Measurements from ENCODE around the gene ANAPC7.
"Not testable (repeated sequence)": the region's sequence is repeated elsewhere in the genome, so short reads cannot be mapped to it uniquely, and the experiment has no call there.

The ANAPC7 gene

DNA sequence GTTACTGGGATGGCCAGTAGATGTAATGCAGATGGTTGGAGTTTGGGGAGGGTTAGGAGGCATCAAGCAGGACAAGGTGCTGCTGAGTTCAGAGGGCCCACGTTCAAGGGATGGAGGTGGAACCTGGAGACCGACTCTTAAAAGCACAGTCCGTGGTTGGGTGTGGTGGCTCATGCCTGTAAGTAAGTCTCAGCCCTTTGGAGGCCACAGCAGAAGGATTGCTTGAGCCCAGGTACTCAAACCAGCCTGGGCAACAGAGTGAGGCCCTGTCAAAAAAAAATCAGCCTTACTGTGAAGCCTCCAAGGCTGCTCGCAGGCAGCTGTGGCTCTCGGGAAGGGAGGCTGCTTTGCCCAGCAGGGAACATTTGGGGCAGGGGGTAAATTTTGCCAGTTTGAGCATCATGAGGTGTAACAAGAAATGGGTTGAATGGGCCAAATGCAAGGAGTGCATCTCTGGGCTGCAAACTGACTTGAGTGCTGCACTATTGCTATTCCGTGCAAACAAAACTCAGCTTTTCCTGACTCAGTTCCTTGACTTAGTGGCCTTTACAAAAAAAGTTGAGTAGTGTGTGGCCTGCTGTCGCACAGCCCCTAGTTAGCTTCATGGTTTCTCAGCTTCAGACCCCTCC lies 55.0 kb downstream of the ANAPC7 start:
- no peak for DNase-seq (ENCODE audit: low read depth in 2 of 2)

DNA sequence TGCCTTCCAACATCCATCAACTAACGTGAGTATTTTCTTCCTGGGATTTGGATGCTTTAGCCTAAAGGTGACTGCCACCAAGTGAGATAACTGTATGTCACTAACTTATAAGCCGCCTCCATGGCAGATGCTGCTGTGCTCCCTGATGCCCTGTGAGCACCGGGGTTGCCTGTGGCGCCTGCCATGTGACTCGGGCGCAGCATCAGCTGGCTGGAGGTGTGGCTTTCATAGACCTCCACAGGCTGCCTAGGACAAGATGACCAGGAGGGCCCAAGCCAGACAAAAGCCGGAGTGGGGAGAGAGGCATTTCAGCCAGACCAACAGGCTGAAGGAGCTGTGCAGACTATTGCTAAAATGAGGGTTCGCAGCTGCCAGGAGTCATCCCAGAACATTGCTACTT lies 55.7 kb downstream of the ANAPC7 start:
- no peak for DNase-seq (ENCODE audit: low read depth in 2 of 2)

DNA sequence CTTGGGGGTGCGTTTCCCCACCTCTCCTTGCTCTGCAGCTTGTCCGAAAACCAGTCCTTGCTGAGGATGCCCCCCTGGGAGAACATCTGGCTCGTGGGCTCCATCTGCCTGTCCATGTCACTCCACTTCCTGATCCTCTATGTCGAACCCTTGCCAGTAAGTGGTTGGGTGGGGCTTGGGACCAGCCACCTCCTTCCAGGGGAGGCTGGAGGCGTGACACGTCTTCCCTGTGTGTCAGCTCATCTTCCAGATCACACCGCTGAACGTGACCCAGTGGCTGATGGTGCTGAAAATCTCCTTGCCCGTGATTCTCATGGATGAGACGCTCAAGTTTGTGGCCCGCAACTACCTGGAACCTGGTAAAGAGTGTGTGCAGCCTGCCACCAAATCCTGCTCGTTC lies 57.5 kb downstream of the ANAPC7 start:
- DNase-seq (ENCODE audit: low read depth in 2 of 2), result no peak

DNA sequence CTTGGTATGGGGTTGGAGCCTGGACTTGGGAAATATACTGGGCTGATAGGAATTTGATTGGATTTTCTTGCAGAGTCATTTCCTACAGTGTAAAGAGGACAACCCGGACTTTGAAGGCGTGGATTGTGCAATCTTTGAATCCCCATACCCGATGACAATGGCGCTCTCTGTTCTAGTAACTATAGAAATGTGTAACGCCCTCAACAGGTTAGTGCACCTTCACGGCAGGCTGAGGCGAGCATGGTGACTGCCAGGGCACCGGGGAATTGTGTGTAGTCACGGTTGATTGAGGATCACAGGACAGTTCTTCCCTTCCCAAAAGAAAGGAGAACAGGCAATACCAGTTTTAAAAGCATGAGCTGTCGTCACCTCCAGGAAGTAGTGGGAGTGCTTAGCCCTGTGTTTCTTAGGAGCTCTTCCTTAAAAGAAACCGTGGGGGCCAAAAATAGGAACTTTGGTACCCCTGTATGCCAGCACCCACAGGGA lies 58.3 kb downstream of the ANAPC7 start:
- DNase-seq (ENCODE audit: low read depth in 2 of 2), result no peak

DNA sequence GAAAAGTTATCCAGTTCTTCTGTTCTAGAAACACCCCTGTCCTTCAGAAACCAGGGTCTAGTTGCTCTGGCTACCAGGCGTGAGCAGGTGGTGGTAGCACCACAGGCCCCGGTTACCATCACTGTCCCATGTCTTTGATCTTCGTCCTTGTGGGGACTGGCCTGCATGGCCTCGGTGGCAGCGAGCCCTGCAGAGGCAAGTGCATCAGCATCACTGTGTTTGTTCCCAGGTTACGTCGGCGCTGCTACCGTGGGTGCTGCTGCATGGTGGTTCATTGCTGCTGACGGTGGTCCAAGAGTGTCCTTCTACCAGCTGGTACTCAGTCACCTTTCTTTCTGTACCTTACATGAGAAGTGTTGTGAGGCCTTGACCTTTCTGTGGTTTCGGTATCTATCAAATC lies 58.9 kb downstream of the ANAPC7 start:
- no peak for DNase-seq (ENCODE audit: low read depth in 2 of 2)

DNA sequence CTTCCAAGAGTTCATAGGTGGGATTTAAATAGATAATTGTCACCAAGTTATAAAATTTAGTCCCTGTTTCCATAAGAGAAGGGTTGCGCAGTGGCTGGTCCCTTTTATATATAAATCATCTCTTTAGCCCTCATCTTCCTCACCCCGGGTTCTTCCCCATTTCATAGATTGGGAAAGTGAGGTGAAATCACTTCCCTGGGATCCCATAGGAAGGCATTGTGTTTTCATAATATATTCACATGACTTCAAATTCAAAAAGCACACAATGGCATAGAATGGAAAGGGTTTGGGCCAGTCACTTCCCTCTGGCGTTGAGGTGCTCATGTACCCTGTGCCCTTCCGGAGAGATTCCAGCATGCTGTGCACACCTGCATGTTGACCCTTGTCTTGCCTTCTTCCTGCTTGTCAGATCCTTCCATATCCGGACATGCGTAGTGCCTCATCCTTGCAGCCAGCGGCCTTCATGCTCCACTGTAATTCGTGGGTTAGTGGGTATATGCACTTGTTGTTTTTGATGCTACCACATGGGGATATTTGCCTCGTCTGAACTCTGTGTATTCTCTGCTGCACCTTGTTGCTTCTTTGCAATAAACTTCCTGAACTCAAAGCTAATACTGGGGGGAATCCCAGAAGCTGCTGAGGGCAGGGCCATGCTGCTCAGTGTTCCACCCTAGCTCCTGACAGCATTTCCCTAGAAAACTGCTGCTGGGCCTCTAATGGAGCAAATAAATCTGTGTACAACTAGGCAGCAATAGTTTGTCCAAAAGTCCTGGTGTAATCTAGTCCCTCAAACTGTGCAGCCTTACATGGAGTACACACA lies 59.6 kb downstream of the ANAPC7 start:
- no peak for DNase-seq (ENCODE audit: low read depth in 2 of 2)

DNA sequence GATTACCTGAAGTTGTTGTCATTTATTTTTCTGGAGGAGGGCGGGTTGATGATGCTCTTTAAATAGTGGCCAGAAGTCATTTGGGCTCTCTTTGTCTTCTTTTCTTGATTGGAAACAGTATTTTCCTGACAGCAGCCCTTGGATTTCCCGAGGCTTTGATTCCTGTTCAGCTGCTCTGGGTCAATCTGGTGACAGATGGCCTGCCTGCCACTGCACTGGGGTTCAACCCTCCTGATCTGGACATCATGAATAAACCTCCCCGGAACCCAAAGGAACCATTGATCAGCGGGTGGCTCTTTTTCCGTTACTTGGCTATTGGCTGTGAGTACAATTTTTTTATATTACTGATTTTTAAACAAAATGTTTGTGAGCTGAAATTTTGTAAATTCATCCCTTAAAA lies 60.4 kb downstream of the ANAPC7 start:
- no peak for DNase-seq (ENCODE audit: low read depth in 2 of 2)

DNA sequence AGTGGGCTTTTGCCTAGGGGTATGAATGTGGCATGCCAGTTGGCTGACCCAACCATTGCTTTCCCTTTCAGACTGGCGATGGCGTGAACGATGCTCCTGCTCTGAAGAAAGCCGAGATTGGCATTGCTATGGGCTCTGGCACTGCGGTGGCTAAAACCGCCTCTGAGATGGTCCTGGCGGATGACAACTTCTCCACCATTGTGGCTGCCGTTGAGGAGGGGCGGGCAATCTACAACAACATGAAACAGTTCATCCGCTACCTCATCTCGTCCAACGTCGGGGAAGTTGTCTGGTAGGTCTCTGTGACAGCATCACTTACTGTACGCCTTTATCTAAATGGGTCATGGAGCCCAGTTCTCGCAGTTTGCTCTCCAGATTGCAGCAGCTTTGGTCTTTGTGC lies 61.4 kb downstream of the ANAPC7 start:
- DNase-seq (ENCODE audit: low read depth in 2 of 2), result no peak

DNA sequence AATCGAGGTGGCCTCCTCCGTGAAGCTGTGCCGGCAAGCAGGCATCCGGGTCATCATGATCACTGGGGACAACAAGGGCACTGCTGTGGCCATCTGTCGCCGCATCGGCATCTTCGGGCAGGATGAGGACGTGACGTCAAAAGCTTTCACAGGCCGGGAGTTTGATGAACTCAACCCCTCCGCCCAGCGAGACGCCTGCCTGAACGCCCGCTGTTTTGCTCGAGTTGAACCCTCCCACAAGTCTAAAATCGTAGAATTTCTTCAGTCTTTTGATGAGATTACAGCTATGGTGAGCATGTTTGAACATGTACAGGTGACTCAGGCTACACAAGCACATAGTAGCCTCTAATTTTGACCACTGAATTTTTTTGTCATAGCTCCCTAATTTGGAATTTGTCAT lies 62.8 kb downstream of the ANAPC7 start:
- DNase-seq (ENCODE audit: low read depth in 2 of 2), result no peak

DNA sequence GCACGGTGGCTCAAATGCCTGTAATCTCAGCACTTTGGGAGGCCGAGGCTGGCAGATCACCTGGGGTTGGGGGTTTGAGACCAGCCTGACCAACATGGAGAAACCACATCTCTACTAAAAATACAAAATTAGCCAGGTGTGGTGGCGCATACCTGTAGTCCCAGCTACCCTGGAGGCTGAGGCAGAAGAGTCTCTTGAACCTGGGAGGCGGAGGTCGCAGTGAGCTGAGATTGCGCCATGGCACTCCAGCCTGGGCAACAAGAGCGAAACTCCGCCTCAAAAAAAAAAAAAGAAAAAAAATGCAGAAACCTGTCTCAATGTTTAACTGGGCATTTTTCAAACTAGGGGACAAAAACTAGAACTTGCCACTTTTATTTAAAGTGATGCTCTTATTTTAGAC lies 63.2 kb downstream of the ANAPC7 start:
- DNase-seq (ENCODE audit: low read depth in 2 of 2), result not testable (repeated sequence)

DNA sequence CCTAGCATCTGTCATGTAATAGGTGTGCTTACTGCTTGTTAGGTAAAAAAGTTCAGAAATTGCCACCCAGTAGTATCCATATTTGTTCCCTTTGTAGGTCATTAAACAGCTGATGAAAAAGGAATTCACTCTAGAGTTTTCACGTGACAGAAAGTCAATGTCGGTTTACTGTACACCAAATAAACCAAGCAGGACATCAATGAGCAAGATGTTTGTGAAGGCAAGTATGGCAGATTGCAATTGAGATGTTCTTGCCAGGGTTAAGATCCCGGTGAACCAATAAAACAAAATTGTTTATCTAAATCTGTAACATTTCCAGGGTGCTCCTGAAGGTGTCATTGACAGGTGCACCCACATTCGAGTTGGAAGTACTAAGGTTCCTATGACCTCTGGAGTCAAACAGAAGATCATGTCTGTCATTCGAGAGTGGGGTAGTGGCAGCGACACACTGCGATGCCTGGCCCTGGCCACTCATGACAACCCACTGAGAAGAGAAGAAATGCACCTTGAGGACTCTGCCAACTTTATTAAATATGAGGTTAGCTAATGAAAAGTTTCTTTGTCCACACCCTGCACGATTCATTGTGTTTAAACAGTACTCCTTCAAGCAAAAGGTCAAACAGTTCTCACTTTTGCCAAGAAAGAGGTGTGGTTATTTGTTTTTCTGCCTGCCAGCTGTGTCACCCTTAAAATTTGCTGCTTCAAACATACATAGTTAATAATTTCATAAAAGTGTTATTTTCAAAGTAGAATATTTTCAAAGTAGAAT lies 64.1 kb downstream of the ANAPC7 start:
- DNase-seq (ENCODE audit: low read depth in 2 of 2), result no peak

DNA sequence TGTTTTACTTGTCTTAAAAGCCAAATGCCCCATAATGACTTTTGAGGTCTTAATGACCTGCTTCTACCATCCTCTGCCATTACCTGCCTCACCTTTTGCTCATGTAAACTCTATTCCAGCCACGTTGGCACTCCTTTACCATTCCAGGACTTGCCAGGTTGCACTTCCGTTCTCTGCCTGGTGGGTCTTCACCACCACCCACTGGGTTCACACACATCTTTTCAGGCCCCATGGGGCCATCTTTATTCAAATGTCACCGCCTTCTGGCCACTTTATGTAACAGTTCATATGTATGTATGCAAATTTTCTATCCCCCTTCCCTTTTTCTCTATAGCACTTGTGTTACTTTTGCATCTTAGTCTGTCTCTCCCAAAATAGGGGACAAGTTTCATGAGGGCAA lies 64.8 kb downstream of the ANAPC7 start:
- DNase-seq (ENCODE audit: low read depth in 2 of 2), result no peak

DNA sequence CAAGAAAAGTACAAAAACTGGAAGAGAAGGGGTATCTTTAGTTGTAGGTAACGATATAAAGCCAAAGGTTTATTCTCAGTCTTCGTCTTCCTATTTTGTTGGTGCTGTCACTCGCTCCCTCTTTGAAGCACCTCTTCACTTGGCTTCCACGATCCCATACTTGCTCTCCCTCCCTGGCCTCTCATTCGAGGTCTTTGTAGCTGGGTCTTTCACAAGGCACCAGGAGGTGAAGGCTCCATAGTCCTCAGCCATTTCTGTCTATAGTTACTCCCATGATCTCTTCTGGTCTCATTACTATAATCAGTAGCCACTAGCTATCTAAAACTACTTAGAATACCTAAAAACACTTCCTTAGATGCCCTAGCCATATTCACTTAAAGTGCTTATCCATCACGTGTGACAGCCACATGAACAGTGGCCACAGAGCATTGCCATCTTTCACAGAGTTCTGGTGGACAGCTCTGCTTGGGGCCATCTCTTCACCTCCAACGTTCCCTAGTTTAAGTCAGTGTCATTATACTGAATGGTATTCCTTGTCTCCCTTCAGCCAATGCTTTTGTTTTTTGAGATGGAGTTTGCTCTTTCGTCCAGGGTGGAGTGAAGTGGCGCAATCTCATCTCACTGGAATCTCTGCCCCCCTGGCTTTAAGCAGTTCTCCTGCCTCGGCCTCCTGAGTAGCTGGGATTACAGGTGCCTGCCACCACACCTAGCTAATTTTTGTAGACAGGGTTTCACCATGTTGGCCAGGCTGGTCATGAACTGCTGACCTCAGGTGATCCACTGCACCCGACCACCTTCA lies 65.4 kb downstream of the ANAPC7 start:
- DNase-seq (ENCODE audit: low read depth in 2 of 2), result no peak

DNA sequence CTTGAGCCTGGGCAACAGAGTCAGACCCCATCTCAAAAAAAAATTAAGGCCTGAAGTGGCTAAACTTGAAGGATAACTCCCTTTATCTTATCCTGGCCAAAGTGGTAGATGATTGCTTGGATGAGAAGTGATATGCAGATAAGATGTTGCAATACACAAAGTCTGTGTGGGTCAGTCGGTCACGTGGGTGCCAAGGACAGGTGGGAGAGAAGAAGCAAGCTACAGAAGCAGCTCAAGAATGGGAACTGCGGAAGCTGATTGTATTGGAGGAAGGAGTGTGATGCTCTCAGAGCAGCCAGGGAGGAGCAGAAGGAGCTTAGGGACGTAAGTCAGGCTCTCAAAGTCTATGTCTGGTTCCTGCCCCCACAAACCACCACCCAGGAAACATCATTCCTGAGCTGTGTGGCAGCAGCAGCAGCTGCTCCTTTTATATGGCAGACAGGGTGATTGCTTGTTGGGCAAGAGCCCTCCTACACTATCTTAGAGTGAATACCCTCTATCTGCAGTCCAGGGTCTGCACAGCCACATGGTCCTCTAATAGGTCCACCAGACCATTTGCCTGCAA lies 67.9 kb downstream of the ANAPC7 start:
- DNase-seq (ENCODE audit: low read depth in 2 of 2), result no peak

DNA sequence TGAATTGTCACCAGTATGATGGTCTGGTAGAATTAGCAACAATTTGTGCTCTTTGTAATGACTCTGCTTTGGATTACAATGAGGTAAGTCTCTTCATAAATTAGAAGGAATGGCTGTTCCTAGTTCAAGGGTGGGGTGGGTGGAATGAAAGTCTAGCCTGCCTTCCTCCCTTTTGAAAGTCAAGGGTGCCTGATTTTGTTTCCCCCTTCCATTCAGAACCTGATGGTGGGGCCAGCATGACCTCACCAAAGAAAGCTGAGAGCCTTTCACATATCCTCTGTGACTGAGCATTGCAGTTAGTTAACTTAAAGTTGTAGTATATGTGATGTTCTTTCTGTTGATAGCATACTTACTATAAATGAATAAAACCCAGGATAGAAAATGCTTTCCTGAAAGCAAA lies 70.3 kb downstream of the ANAPC7 start:
- DNase-seq (ENCODE audit: low read depth in 2 of 2), result no peak

DNA sequence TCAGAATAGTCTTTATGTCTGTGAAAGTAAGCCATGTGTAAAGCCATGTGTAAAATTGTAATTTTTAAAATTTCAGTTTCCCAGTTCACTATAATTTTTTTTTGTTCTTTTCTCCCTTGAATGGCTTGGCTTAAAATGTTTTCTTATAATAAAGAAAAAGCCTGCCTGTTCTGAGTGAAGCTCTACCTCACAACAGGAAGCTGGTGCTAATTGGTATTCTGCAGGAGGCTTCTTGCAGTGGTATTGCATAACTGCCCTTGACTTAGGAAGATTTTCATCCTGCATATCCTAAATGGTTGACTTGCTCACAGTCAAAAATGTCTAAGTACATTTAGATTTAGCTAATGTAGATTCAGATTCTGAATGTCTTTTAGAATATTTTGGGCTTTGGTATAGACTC lies 73.0 kb downstream of the ANAPC7 start:
- no peak for DNase-seq (ENCODE audit: low read depth in 2 of 2)

DNA sequence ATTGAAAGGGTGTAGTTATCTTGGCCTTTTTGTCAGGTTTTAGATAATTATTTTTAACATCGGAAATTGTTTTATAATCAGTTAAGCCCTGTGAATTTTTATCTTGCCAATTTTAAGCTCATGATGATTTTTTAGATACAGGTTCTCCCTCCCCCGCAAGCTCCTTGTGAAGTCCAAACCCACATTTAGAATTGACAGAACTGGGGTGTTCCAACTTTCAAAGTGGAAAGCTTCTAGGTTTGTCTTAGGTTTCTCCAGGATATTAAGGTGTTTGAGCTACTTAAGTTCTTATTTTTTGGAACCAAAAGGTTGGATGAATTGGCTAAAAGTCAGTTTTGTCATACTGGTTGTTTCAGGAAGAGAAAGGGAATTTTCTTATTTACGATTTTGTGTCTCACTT lies 73.4 kb downstream of the ANAPC7 start:
- DNase-seq (ENCODE audit: low read depth in 2 of 2), result no peak

DNA sequence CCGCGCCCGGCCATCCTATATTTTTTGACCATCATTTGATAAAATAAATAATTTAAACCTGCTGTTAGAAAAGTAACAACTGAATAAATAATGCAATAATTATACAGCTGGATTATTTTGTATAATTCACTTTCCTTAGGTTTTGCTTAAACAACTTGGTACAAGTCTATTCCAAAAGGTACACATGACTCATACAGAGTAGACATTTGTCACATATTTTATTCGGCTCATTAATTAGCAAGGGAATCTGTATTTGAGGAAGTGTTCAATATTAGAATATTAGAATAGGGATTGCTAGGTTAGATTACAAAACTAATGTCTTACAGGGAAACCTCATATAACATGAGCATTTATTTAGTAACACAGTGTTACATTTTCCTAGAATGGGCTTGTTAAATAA lies 73.8 kb downstream of the ANAPC7 start:
- no peak for DNase-seq (ENCODE audit: low read depth in 2 of 2)
